Upper lobe of right lung (tissue), 1 donor: ENCODE data around the gene ANKRD13B. TPM values are rescaled to one million over a fixed set of nuclear protein-coding genes. Genes with fewer than 3 reads are reported as not detected.

Experiments used
- ATAC-seq: fragments of 200-7000 bp; cut with Tn5 transposase; one replicate; pipeline ENCODE4 v1.9.1; 2020; ENCODE audit warnings: mild to moderate bottlenecking, moderate library complexity
- DNase-seq: peaks from one replicate; pipeline ENCODE4 v3.0.0-alpha.2; 2020
- H3K27ac ChIP-seq: fragments of 200-600 bp; one replicate; pipeline ENCODE4 v1.8.0; 2022
- H3K27me3 ChIP-seq: fragments of 200-600 bp; one replicate; pipeline ENCODE4 v1.8.0; 2022; ENCODE audit warnings: mild to moderate bottlenecking
- H3K36me3 ChIP-seq: fragments of 200-600 bp; one replicate; pipeline ENCODE4 v1.8.0; 2022
- H3K4me1 ChIP-seq: fragments of 200-600 bp; one replicate; pipeline ENCODE4 v1.8.0; 2022
- H3K4me3 ChIP-seq: fragments of 200-600 bp; one replicate; pipeline ENCODE4 v1.8.0; 2022; ENCODE audit warnings: mild to moderate bottlenecking
- H3K9me3 ChIP-seq: fragments of 200-600 bp; one replicate; pipeline ENCODE4 v1.8.0; 2022
- CTCF ChIP-seq: fragments of 200-600 bp; IDR thresholded peaks from one replicate; pipeline ENCODE4 v1.8.0; 2022; ENCODE audit warnings: antibody characterized with exemption
- intact Hi-C: fragments of 100-400 bp; cut with DNase I; formaldehyde crosslinking; loops from one replicate; pipeline ENCODE4 v1.11.0; 2022
- total RNA-seq: library from RNA; stranded (reverse); fragmentation: NEBNext Ultra II Directional; extraction: Animal tissue kit (Norgen Biotek cat#: 25700); gene quantifications from one replicate; pipeline ENCODE4 v1.2.1, GENCODE V29; 2021
- donor health status: DM: no; HTN: yes; CAD: no; lungs with severe emphysema.

ANKRD13B gene
- total RNA-seq, 1 donor from 2014 or later: 6.8 TPM

DNA sequence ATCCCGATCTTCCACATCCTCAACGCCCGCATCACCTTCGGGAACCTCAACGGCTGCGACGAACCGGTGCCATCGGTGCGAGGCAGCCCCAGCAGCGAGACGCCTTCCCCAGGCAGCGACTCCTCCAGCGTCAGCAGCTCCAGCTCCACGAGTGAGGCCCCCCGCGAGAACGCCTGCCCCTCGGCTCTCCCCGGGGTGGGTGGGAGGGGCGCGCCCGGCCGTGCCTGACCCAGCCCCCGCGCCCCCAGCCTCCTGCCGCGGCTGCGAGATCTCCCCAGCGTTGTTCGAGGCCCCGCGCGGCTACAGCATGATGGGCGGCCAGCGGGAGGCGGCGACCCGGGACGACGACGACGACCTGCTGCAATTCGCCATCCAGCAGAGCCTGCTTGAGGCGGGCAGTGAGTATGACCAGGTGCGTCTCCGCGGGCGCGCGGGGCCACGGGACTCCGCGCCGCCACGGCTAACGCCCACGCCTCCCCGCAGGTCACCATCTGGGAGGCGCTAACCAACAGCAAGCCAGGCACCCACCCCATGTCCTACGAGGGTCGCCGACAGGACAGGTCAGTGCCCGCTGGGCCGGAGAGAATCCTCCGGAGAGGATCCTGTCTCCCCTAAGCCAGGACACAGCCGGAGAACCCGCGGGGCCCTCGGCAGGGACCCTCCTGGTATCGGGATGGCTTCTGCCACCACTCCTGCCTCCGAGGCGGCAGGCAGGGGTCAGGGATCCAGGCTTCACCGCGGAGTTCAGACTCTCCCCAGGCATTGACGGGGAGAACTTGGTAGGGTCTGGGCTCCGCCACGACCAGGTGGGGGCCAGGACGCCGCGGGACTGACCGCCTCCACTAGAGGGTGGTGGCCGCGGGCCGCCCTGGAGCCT is 19.7 kb downstream of the ANKRD13B start:
- intact Hi-C loops: no loop called here
- H3K4me1 ChIP-seq: peaks cover 40% of the 10 kb centered on the region
- no peaks in the 10 kb centered on the region for H3K9me3 ChIP-seq
- DNase-seq: no peak
- H3K27ac ChIP-seq: no peak overlapping the region
- H3K36me3 ChIP-seq: no peaks in the 10 kb centered on the region
- H3K27me3 ChIP-seq: no peaks in the 10 kb centered on the region
- ATAC-seq: no peak
- TF ChIP-seq CTCF: no peak
- peak overlapping the region; percentile 42 for H3K4me3 ChIP-seq

GRCh38 chr17:29613352-29613837 is 20.5 kb downstream of the ANKRD13B start:
- TF ChIP-seq CTCF: peak; percentile 89
- H3K27me3 ChIP-seq: no peaks in the 10 kb centered on the region
- no peak overlapping the region for H3K27ac ChIP-seq
- H3K9me3 ChIP-seq: no peaks in the 10 kb centered on the region
- intact Hi-C loops: no loop called here
- H3K36me3 ChIP-seq: no peaks in the 10 kb centered on the region
- ATAC-seq (peak; percentile 79), DNase-seq (peak; percentile 95)
- H3K4me3 ChIP-seq: peak overlapping the region; percentile 42
- peaks cover 47% of the 10 kb centered on the region for H3K4me1 ChIP-seq

- ATAC-seq (no peak), DNase-seq (no peak)
- H3K27ac ChIP-seq: no peak overlapping the region
- H3K27me3 ChIP-seq: no peaks in the 10 kb centered on the region
- H3K4me1 ChIP-seq: peaks cover 47% of the 10 kb centered on the region
- H3K4me3 ChIP-seq: peak overlapping the region; percentile 42
- H3K9me3 ChIP-seq: no peaks in the 10 kb centered on the region
- intact Hi-C loops: no loop called here
- no peak for TF ChIP-seq CTCF
- no peaks in the 10 kb centered on the region for H3K36me3 ChIP-seq
Measured at GRCh38 chr17:29613856-29614255, 20.9 kb downstream of the ANKRD13B start.

DNA sequence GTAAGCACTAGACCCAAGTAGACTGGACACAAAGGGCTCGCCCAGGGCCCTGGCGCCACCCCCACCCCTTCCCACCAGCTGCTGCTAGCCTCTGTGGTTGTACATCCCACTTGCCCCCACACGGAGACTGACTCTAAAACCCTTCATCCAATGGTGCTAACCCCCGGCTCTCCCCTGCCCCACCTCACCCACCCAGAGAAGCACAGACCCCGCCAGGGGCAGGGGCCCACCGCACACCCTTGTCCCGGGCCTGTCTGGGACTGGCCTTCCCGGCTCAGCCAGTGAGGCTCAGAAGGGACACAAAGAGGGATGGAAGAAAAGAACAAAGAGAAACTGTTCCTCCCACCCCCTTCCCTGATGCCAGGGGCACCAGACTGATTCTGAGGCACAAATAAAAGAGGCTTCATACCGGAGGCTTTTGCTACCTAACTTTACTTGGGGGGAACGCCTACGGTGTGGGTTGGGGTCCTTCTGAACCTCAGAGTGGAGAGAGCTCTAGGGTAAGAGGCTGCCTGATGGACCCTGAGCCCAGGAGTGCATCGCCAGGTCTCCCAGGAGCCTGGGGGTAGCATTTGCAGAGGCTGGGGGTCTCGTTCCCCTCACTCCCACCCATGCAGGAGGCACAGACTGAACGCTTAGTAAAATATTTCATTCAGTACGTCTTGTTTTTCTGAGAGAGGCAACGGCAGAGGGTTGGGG is 21.6 kb downstream of the ANKRD13B start:
- no peak for ATAC-seq
- Histone ChIP-seq H3K4me3 (no peak overlapping the region), H3K9me3 (no peaks in the 10 kb centered on the region), H3K4me1 (peaks cover 47% of the 10 kb centered on the region), H3K27ac (no peak overlapping the region), H3K36me3 (no peaks in the 10 kb centered on the region), H3K27me3 (no peaks in the 10 kb centered on the region)
- no peak for TF ChIP-seq CTCF
- DNase-seq: no peak
- intact Hi-C loops: no loop called here

- intact Hi-C loops: no loop called here
- Histone ChIP-seq H3K4me1 (peaks cover 47% of the 10 kb centered on the region), H3K27me3 (no peaks in the 10 kb centered on the region), H3K4me3 (peak overlapping the region; percentile 51), H3K36me3 (no peaks in the 10 kb centered on the region), H3K9me3 (no peaks in the 10 kb centered on the region), H3K27ac (no peak overlapping the region)
- DNase-seq: peak; percentile 75
- ATAC-seq: peak; percentile 21
- TF ChIP-seq CTCF: no peak
Measured at GRCh38 chr17:29615048-29615385, 22.1 kb downstream of the ANKRD13B start.
